ENCODE measurements around the gene TIMP3. TPM values are rescaled to one million over a fixed set of nuclear protein-coding genes. Genes with fewer than 3 reads are reported as not detected.
A peak's percentile ranks its signal among the peaks of the same experiment; 100 is the strongest.

TIMP3 gene
- total and polyA plus RNA-seq, 8 donors: 30.4 to 248 (median 107) TPM

GRCh38 chr22:32786027-32786418 is 15.5 kb upstream of the TIMP3 start:
- 85 to 95% (median 91%) methylated on average over 2 of the region's 2 CpGs for WGBS, 5 donors
- Histone ChIP-seq H3K27me3 (no peaks in the 10 kb centered on the region), H3K4me1 (peaks cover 0 to 12% (median 0%) of the 10 kb centered on the region in 4 donors), H3K27ac (no peak overlapping the region), H3K36me3 (no peaks in the 10 kb centered on the region), H3K4me3 (no peak overlapping the region), H3K9me3 (no peaks in the 10 kb centered on the region)
- no peak for DNase-seq
- intact Hi-C loops (cut with DNase I; ENCODE audit: low total_unique reads): no loop called here
- TF ChIP-seq POLR2A (IDR thresholded peaks at IDR 0.05): no peak
- no peak for TF ChIP-seq POLR2AphosphoS5 (IDR thresholded peaks at IDR 0.05)
- no peak for TF ChIP-seq EP300 (IDR thresholded peaks at IDR 0.05)
- TF ChIP-seq, protein P1, sequence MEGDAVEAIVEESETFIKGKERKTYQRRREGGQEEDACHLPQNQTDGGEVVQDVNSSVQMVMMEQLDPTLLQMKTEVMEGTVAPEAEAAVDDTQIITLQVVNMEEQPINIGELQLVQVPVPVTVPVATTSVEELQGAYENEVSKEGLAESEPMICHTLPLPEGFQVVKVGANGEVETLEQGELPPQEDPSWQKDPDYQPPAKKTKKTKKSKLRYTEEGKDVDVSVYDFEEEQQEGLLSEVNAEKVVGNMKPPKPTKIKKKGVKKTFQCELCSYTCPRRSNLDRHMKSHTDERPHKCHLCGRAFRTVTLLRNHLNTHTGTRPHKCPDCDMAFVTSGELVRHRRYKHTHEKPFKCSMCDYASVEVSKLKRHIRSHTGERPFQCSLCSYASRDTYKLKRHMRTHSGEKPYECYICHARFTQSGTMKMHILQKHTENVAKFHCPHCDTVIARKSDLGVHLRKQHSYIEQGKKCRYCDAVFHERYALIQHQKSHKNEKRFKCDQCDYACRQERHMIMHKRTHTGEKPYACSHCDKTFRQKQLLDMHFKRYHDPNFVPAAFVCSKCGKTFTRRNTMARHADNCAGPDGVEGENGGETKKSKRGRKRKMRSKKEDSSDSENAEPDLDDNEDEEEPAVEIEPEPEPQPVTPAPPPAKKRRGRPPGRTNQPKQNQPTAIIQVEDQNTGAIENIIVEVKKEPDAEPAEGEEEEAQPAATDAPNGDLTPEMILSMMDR (IDR thresholded peaks at IDR 0.05): no peak

GRCh38 chr22:32788904-32789624 is 12.4 kb upstream of the TIMP3 start:
- no peak overlapping the region for H3K4me3 ChIP-seq
- intact Hi-C loops (cut with DNase I; ENCODE audit: low total_unique reads): no loop called here
- peak overlapping the region in 1 of 5 donors; percentile 20 for H3K27ac ChIP-seq
- peak in 1 of 2 donors; percentile 63 for DNase-seq
- H3K27me3 ChIP-seq: no peaks in the 10 kb centered on the region
- WGBS, 5 donors: 67 to 87% (median 74%) methylated on average over 6 of the region's 6 CpGs
- H3K4me1 ChIP-seq: peaks cover 0 to 12% (median 0%) of the 10 kb centered on the region in 4 donors
- H3K9me3 ChIP-seq: no peaks in the 10 kb centered on the region
- H3K36me3 ChIP-seq: no peaks in the 10 kb centered on the region
- TF ChIP-seq, protein P1 (IDR thresholded peaks at IDR 0.05): no peak
- TF ChIP-seq POLR2A (IDR thresholded peaks at IDR 0.05) (no peak), EP300 (IDR thresholded peaks at IDR 0.05) (peak; percentile 1)

GRCh38 chr22:32789797-32790620 is 11.5 kb upstream of the TIMP3 start:
- intact Hi-C loops (cut with DNase I; ENCODE audit: low total_unique reads): loop anchor here (10.0 kb wide), 1 partner anchor 255 kb away; no protein-coding TSS in a partner anchor
- H3K27ac ChIP-seq: no peak overlapping the region
- no peaks in the 10 kb centered on the region for H3K36me3 ChIP-seq
- no peak overlapping the region for H3K4me3 ChIP-seq
- WGBS, 5 donors: 61 to 80% (median 69%) methylated on average over 9 of the region's 9 CpGs
- TF ChIP-seq POLR2AphosphoS5 (IDR thresholded peaks at IDR 0.05) (no peak), POLR2A (IDR thresholded peaks at IDR 0.05) (no peak), EP300 (IDR thresholded peaks at IDR 0.05) (no peak)
- TF ChIP-seq, protein P1 (IDR thresholded peaks at IDR 0.05): no peak
- H3K9me3 ChIP-seq: no peaks in the 10 kb centered on the region
- no peak for DNase-seq
- no peaks in the 10 kb centered on the region for H3K27me3 ChIP-seq
- H3K4me1 ChIP-seq: peaks cover 0 to 12% (median 0%) of the 10 kb centered on the region in 4 donors

GRCh38 chr22:32791056-32791455 is 10.4 kb upstream of the TIMP3 start:
- 74 to 83% (median 80%) methylated on average over 6 of the region's 6 CpGs for WGBS, 5 donors

More at GRCh38 chr22:32791056-32791455, 10.4 kb upstream of the TIMP3 start:
- no peaks in the 10 kb centered on the region for H3K9me3 ChIP-seq
- no peak overlapping the region for H3K27ac ChIP-seq
- H3K27me3 ChIP-seq: no peaks in the 10 kb centered on the region
- DNase-seq: no peak
- H3K36me3 ChIP-seq: no peaks in the 10 kb centered on the region
- TF ChIP-seq POLR2AphosphoS5 (IDR thresholded peaks at IDR 0.05) (no peak), POLR2A (IDR thresholded peaks at IDR 0.05) (no peak), EP300 (IDR thresholded peaks at IDR 0.05) (no peak)
- TF ChIP-seq, protein P1 (IDR thresholded peaks at IDR 0.05): no peak
- no peak overlapping the region for H3K4me3 ChIP-seq
- peaks cover 0 to 12% (median 0%) of the 10 kb centered on the region in 4 donors for H3K4me1 ChIP-seq
- intact Hi-C loops (cut with DNase I; ENCODE audit: low total_unique reads): loop anchor here (10.0 kb wide), 1 partner anchor 256 kb away; no protein-coding TSS in a partner anchor

All from stomach (tissue), 9 donors.